PC-3 (cell line): ENCODE results near the gene EYS. TPM values are rescaled to one million over a fixed set of nuclear protein-coding genes. Genes with fewer than 3 reads are reported as not detected.

Source experiments
- ATAC-seq: fragments of 200-7000 bp; cut with Tn5 transposase; 2 replicates; pipeline ENCODE4 v1.9.1; 2020; ENCODE audit warnings: mild to moderate bottlenecking, moderate library complexity
- BruUV-seq: library from RNA; stranded (reverse); fragments of 400-500 nt; replicated peaks from 2 replicates; lab custom pipeline; 2021; lab: Mats Ljungman, UMichigan
- CTCF ChIA-PET: fragments of 300-600 bp; sonication (Branson Sonifier 250); formaldehyde crosslinking; loops from one replicate; lab custom pipeline; 2022; ENCODE audit warnings: antibody characterized with exemption; lab: Charles Lee
- POLR2A ChIA-PET: fragments of 300-600 bp; sonication (Branson Sonifier 250); formaldehyde crosslinking; loops from one replicate; lab custom pipeline; 2022; ENCODE audit warnings: antibody characterized with exemption; ENCODE audit not compliant: unreplicated experiment; lab: Charles Lee
- DNase-seq: peaks from one replicate; pipeline ENCODE4 v3.0.0-alpha.2; 2015
- H2AFZ ChIP-seq: fragments of 300-600 bp; sonication (generic); 2 replicates; pipeline ENCODE4 v1.6.0; 2016; ENCODE audit warnings: antibody characterized with exemption, low read length
- H3F3A ChIP-seq: fragments of 300-600 bp; sonication (generic); one replicate; pipeline ENCODE4 v1.6.0; 2017; ENCODE audit warnings: antibody characterized with exemption, low read length, control low read depth, mild to moderate bottlenecking; ENCODE audit not compliant: unreplicated experiment
- H3K27ac ChIP-seq: fragments of 300-600 bp; sonication (generic); 2 replicates; pipeline ENCODE4 v1.5.1; 2016; ENCODE audit warnings: mild to moderate bottlenecking, low read length
- H3K27me3 ChIP-seq: fragments of 300-600 bp; sonication (generic); 2 replicates; pipeline ENCODE4 v1.6.1; 2016; ENCODE audit warnings: low read length, mixed read lengths
- H3K36me3 ChIP-seq: fragments of 300-600 bp; sonication (generic); 2 replicates; pipeline ENCODE4 v1.6.1; 2016; ENCODE audit warnings: low read depth, mixed run types, low read length, mixed read lengths
- H3K4me1 ChIP-seq: fragments of 300-600 bp; sonication (generic); 2 replicates; pipeline ENCODE4 v1.5.1; 2016; ENCODE audit warnings: low read length; ENCODE audit not compliant: insufficient read depth
- H3K4me2 ChIP-seq: fragments of 300-600 bp; sonication (generic); 2 replicates; pipeline ENCODE4 v1.6.0; 2016; ENCODE audit warnings: low read length
- H3K4me3 ChIP-seq: fragments of 300-600 bp; sonication (generic); 2 replicates; pipeline ENCODE4 v1.5.1; 2016; ENCODE audit warnings: mild to moderate bottlenecking, low read length, mixed read lengths
- H3K79me2 ChIP-seq: fragments of 300-600 bp; sonication (generic); 2 replicates; pipeline ENCODE4 v1.6.1; 2017; ENCODE audit warnings: low read length, mixed read lengths
- H3K9ac ChIP-seq: fragments of 300-600 bp; sonication (generic); 2 replicates; pipeline ENCODE4 v1.6.0; 2016; ENCODE audit warnings: mild to moderate bottlenecking, low read length
- H3K9me2 ChIP-seq: fragments of 300-600 bp; sonication (generic); replicated peaks from 2 replicates; pipeline ENCODE4 v1.6.1; 2016; ENCODE audit warnings: mixed run types, low read length, mixed read lengths
- H3K9me3 ChIP-seq: fragments of 300-600 bp; sonication (generic); 2 replicates; pipeline ENCODE4 v1.6.1; 2016; ENCODE audit warnings: low read length, mixed read lengths
- H4K20me1 ChIP-seq: fragments of 300-600 bp; sonication (generic); 2 replicates; pipeline ENCODE4 v1.6.1; 2016; ENCODE audit warnings: low read length, mixed read lengths
- CTCF ChIP-seq: fragments of 300-600 bp; sonication (generic); conservative IDR thresholded peaks from 2 replicates; pipeline ENCODE4 v1.5.1; 2017; ENCODE audit warnings: antibody characterized with exemption, low read depth, mild to moderate bottlenecking, low read length
- EZH2 ChIP-seq: fragments of 300-600 bp; sonication (generic); IDR thresholded peaks from one replicate; pipeline ENCODE4 v1.6.1; 2017; ENCODE audit warnings: antibody characterized with exemption, mild to moderate bottlenecking, low read length; ENCODE audit not compliant: unreplicated experiment
- EZH2phosphoT487 ChIP-seq: fragments of 300-600 bp; sonication (generic); IDR thresholded peaks from 2 replicates; pipeline ENCODE4 v1.6.1; 2018; ENCODE audit warnings: mild to moderate bottlenecking, antibody characterized with exemption, low read length, borderline replicate concordance
- intact Hi-C: fragments of 100-400 bp; cut with micrococcal nuclease; formaldehyde crosslinking; loops from 2 replicates; pipeline ENCODE4 v1.9.0; 2023
- total RNA-seq: library from RNA; depleted of rRNA; stranded (reverse); fragments of >200 nt; gene quantifications from 2 replicates; pipeline ENCODE4 v1.2.3, GENCODE V29; 2014

The EYS gene
- total RNA-seq, 1 experiment from 2014 or later, result 0.07 TPM

GRCh38 chr6:65088575-65088974, 618.5 kb downstream of the EYS start:
- no peak overlapping the region for H2AFZ ChIP-seq
- no peak overlapping the region for H3K4me3 ChIP-seq
- ATAC-seq (no peak), DNase-seq (no peak)
- no TSS peak for BruUV-seq
- POLR2A ChIA-PET, result no interaction called here
- H3K9ac ChIP-seq, result no peak overlapping the region
- no peak overlapping the region for H3K4me2 ChIP-seq
- CTCF ChIA-PET, result no interaction called here
- no peak overlapping the region for H3K27ac ChIP-seq
- H3K4me1 ChIP-seq, result no peaks in the 10 kb centered on the region
- no peaks in the 10 kb centered on the region for H3K36me3 ChIP-seq
- no peaks in the 10 kb centered on the region for H3K27me3 ChIP-seq
- H3K9me3 ChIP-seq, result no peaks in the 10 kb centered on the region
- no peaks in the 10 kb centered on the region for H3K9me2 ChIP-seq
- no peaks in the 10 kb centered on the region for H4K20me1 ChIP-seq
- no peaks in the 10 kb centered on the region for H3F3A ChIP-seq
- H3K79me2 ChIP-seq, result no peaks in the 10 kb centered on the region
- TF ChIP-seq EZH2phosphoT487 (no peak), EZH2 (no peak), CTCF (no peak)
- intact Hi-C loops, result no loop called here

- Histone ChIP-seq H2AFZ (no peak overlapping the region), H3K9me2 (no peaks in the 10 kb centered on the region), H3K79me2 (no peaks in the 10 kb centered on the region), H3K27me3 (no peaks in the 10 kb centered on the region), H3K27ac (no peak overlapping the region), H3K9ac (no peak overlapping the region), H3K4me1 (no peaks in the 10 kb centered on the region), H3K4me3 (no peak overlapping the region), H4K20me1 (no peaks in the 10 kb centered on the region), H3K4me2 (no peak overlapping the region), H3K9me3 (no peaks in the 10 kb centered on the region), H3K36me3 (no peaks in the 10 kb centered on the region), H3F3A (no peaks in the 10 kb centered on the region)
- no peak for DNase-seq
- BruUV-seq, result no TSS peak
- ChIA-PET CTCF (no interaction called here), POLR2A (no interaction called here)
- intact Hi-C loops, result no loop called here
- TF ChIP-seq EZH2phosphoT487, result no peak
- TF ChIP-seq EZH2, result no peak
- no peak for TF ChIP-seq CTCF
- ATAC-seq, result no peak
These were observed 625.3 kb downstream of the EYS start for GRCh38 chr6:65081756-65082155.

GRCh38 chr6:65075705-65076230, 631.3 kb downstream of the EYS start:
- H3K4me1 ChIP-seq, result no peaks in the 10 kb centered on the region
- no peaks in the 10 kb centered on the region for H3K36me3 ChIP-seq
- no peak overlapping the region for H2AFZ ChIP-seq

More at GRCh38 chr6:65075705-65076230, 631.3 kb downstream of the EYS start:
- no peak for TF ChIP-seq EZH2
- no peak for TF ChIP-seq EZH2phosphoT487
- intact Hi-C loops, result loop anchor here (10.0 kb wide), 1 partner anchor 241 kb away; no protein-coding TSS in a partner anchor
- ChIA-PET POLR2A (no interaction called here), CTCF (no interaction called here)
- BruUV-seq, result no TSS peak
- no peak overlapping the region for H3K4me2 ChIP-seq
- no peak overlapping the region for H3K27ac ChIP-seq
- H3K4me3 ChIP-seq, result no peak overlapping the region
- H4K20me1 ChIP-seq, result no peaks in the 10 kb centered on the region
- H3K79me2 ChIP-seq, result no peaks in the 10 kb centered on the region
- no peaks in the 10 kb centered on the region for H3F3A ChIP-seq
- no peaks in the 10 kb centered on the region for H3K9me2 ChIP-seq
- no peak overlapping the region for H3K9ac ChIP-seq
- no peaks in the 10 kb centered on the region for H3K27me3 ChIP-seq
- ATAC-seq (no peak), DNase-seq (no peak)
- no peaks in the 10 kb centered on the region for H3K9me3 ChIP-seq
